Measurements from ENCODE around the gene VNN1. TPM values are rescaled to one million over a fixed set of nuclear protein-coding genes. Genes with fewer than 3 reads are reported as not detected.
A peak's percentile ranks its signal among the peaks of the same experiment; 100 is the strongest.
"Not testable (repeated sequence)": the region's sequence is repeated elsewhere in the genome, so short reads cannot be mapped to it uniquely, and the experiment has no call there.

The VNN1 gene
- total RNA-seq, 4 donors from 2014 or later: 0.84 to 1.5 (median 1.4) TPM; not detected in 1

- 47 to 49% methylated on average over 5 of the region's 5 CpGs for WGBS, 2 donors
- no peak for TF ChIP-seq EP300 (IDR thresholded peaks at IDR 0.05)
- TF ChIP-seq CTCF (IDR thresholded peaks at IDR 0.05): peak in 4 of 5 experiments; percentile 15 to 38 (median 29)
- TF ChIP-seq POLR2A (IDR thresholded peaks at IDR 0.05): no peak
- H3K4me1 ChIP-seq: no peaks in the 10 kb centered on the region
These were observed 1.3 kb upstream of the VNN1 start for GRCh38 chr6:132715204-132715603.

GRCh38 chr6:132714160-132714559, 305 bp upstream of the VNN1 start:
- Histone ChIP-seq H3K27ac (peak overlapping the region in 1 of 4 donors; percentile 68), H3K4me3 (no peak overlapping the region), H3K36me3 (no peaks in the 10 kb centered on the region), H3K9me3 (no peaks in the 10 kb centered on the region), H3K27me3 (no peaks in the 10 kb centered on the region), H3K4me1 (no peaks in the 10 kb centered on the region)
- no peak for TF ChIP-seq CTCF (IDR thresholded peaks at IDR 0.05)
- no peak for TF ChIP-seq EP300 (IDR thresholded peaks at IDR 0.05)
- no peak for TF ChIP-seq POLR2A (IDR thresholded peaks at IDR 0.05)
- no peak for DNase-seq (ENCODE audit: low spot score in 2 of 2)
- 84 to 85% methylated on average over 3 of the region's 3 CpGs for WGBS, 2 donors

More at GRCh38 chr6:132715204-132715603, 1.3 kb upstream of the VNN1 start:
- Histone ChIP-seq H3K27me3 (no peaks in the 10 kb centered on the region), H3K27ac (peak overlapping the region in 2 of 4 donors; percentile 11 to 68), H3K4me3 (no peak overlapping the region), H3K36me3 (no peaks in the 10 kb centered on the region), H3K9me3 (no peaks in the 10 kb centered on the region)
- no peak for DNase-seq (ENCODE audit: low spot score in 2 of 2)

GRCh38 chr6:132712366-132712765, 1.5 kb downstream of the VNN1 start:
- H3K4me1 ChIP-seq: no peaks in the 10 kb centered on the region
- H3K27ac ChIP-seq: peak overlapping the region in 2 of 4 donors; percentile 32 to 74
- no peak overlapping the region for H3K4me3 ChIP-seq
- H3K9me3 ChIP-seq: no peaks in the 10 kb centered on the region
- no peaks in the 10 kb centered on the region for H3K27me3 ChIP-seq
- DNase-seq (ENCODE audit: low spot score in 2 of 2): no peak
- WGBS, 2 donors: 80 to 81% methylated on average over 4 of the region's 4 CpGs
- TF ChIP-seq POLR2A (IDR thresholded peaks at IDR 0.05) (no peak), EP300 (IDR thresholded peaks at IDR 0.05) (no peak), CTCF (IDR thresholded peaks at IDR 0.05) (no peak)
- H3K36me3 ChIP-seq: no peaks in the 10 kb centered on the region

GRCh38 chr6:132708771-132709170, 5.1 kb downstream of the VNN1 start:
- TF ChIP-seq CTCF (IDR thresholded peaks at IDR 0.05) (no peak), EP300 (IDR thresholded peaks at IDR 0.05) (no peak), POLR2A (IDR thresholded peaks at IDR 0.05) (no peak)
- Histone ChIP-seq H3K36me3 (no peaks in the 10 kb centered on the region), H3K9me3 (peaks cover 0 to 14% (median 2%) of the 10 kb centered on the region in 4 donors), H3K27ac (no peak overlapping the region), H3K27me3 (no peaks in the 10 kb centered on the region), H3K4me1 (no peaks in the 10 kb centered on the region), H3K4me3 (no peak overlapping the region)
- no peak for DNase-seq (ENCODE audit: low spot score in 2 of 2)
- 84 to 85% methylated on average over 3 of the region's 3 CpGs for WGBS, 2 donors

GRCh38 chr6:132708002-132708401, 5.9 kb downstream of the VNN1 start:
- H3K36me3 ChIP-seq: no peaks in the 10 kb centered on the region
- TF ChIP-seq POLR2A (IDR thresholded peaks at IDR 0.05) (no peak), CTCF (IDR thresholded peaks at IDR 0.05) (no peak), EP300 (IDR thresholded peaks at IDR 0.05) (no peak)
- no peaks in the 10 kb centered on the region for H3K4me1 ChIP-seq

GRCh38 chr6:132706756-132707155, 7.1 kb downstream of the VNN1 start:
- 83 to 90% methylated on average over 4 of the region's 4 CpGs for WGBS, 2 donors
- H3K27ac ChIP-seq; DNase-seq (ENCODE audit: low spot score in 2 of 2); H3K27me3 ChIP-seq; H3K36me3 ChIP-seq; H3K4me3 ChIP-seq; H3K4me1 ChIP-seq: not testable (repeated sequence)
- peaks cover 0 to 14% (median 2%) of the 10 kb centered on the region in 4 donors for H3K9me3 ChIP-seq

More at GRCh38 chr6:132708002-132708401, 5.9 kb downstream of the VNN1 start:
- Histone ChIP-seq H3K9me3 (peaks cover 0 to 14% (median 2%) of the 10 kb centered on the region in 4 donors), H3K27ac (no peak overlapping the region), H3K4me3 (no peak overlapping the region), H3K27me3 (no peaks in the 10 kb centered on the region)
- DNase-seq (ENCODE audit: low spot score in 2 of 2): no peak
